Measurements from ENCODE around the gene NAA40.

- no peak for TF ChIP-seq EZH2phosphoT487 (IDR thresholded peaks at IDR 0.05; ENCODE audit: borderline replicate concordance, low read length)
- TF ChIP-seq, protein P1, sequence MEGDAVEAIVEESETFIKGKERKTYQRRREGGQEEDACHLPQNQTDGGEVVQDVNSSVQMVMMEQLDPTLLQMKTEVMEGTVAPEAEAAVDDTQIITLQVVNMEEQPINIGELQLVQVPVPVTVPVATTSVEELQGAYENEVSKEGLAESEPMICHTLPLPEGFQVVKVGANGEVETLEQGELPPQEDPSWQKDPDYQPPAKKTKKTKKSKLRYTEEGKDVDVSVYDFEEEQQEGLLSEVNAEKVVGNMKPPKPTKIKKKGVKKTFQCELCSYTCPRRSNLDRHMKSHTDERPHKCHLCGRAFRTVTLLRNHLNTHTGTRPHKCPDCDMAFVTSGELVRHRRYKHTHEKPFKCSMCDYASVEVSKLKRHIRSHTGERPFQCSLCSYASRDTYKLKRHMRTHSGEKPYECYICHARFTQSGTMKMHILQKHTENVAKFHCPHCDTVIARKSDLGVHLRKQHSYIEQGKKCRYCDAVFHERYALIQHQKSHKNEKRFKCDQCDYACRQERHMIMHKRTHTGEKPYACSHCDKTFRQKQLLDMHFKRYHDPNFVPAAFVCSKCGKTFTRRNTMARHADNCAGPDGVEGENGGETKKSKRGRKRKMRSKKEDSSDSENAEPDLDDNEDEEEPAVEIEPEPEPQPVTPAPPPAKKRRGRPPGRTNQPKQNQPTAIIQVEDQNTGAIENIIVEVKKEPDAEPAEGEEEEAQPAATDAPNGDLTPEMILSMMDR (IDR thresholded peaks at IDR 0.05; ENCODE audit: low read depth, low read length, poor library complexity, severe bottlenecking), result peak; percentile 98
Observed at GRCh38 chr11:63920939-63921417, 17.8 kb upstream of the NAA40 start.

All from DOHH2 (cell line).